C4-2B (cell line): ENCODE measurements around the gene KIF1B.
"Not testable (repeated sequence)": the region's sequence is repeated elsewhere in the genome, so short reads cannot be mapped to it uniquely, and the experiment has no call there.

Experiments used
- H3K27ac ChIP-seq: fragments of 450-650 bp; 2 replicates; pipeline ENCODE4 v1.5.1; 2017
- ZFX ChIP-seq: fragments of 450-650 bp; IDR thresholded peaks from 2 replicates; pipeline ENCODE4 v1.6.1; 2017
- TF ChIP-seq, protein P1 (sequence below): fragments of 450-650 bp; conservative IDR thresholded peaks from 2 replicates; pipeline ENCODE4 v1.5.1; 2017; ENCODE audit warnings: mild to moderate bottlenecking

KIF1B gene

GRCh38 chr1:10253755-10254154 lies 43.4 kb downstream of the KIF1B start:
- H3K27ac ChIP-seq = no peak overlapping the region

GRCh38 chr1:10257851-10258250 lies 47.5 kb downstream of the KIF1B start:
- no peak overlapping the region for H3K27ac ChIP-seq
- TF ChIP-seq, protein P1, sequence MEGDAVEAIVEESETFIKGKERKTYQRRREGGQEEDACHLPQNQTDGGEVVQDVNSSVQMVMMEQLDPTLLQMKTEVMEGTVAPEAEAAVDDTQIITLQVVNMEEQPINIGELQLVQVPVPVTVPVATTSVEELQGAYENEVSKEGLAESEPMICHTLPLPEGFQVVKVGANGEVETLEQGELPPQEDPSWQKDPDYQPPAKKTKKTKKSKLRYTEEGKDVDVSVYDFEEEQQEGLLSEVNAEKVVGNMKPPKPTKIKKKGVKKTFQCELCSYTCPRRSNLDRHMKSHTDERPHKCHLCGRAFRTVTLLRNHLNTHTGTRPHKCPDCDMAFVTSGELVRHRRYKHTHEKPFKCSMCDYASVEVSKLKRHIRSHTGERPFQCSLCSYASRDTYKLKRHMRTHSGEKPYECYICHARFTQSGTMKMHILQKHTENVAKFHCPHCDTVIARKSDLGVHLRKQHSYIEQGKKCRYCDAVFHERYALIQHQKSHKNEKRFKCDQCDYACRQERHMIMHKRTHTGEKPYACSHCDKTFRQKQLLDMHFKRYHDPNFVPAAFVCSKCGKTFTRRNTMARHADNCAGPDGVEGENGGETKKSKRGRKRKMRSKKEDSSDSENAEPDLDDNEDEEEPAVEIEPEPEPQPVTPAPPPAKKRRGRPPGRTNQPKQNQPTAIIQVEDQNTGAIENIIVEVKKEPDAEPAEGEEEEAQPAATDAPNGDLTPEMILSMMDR = no peak
- TF ChIP-seq ZFX = no peak

More at GRCh38 chr1:10253755-10254154, 43.4 kb downstream of the KIF1B start:
- TF ChIP-seq ZFX = no peak
- TF ChIP-seq, protein P1 = no peak

GRCh38 chr1:10259547-10259946 lies 49.2 kb downstream of the KIF1B start:
- H3K27ac ChIP-seq = not testable (repeated sequence)

- TF ChIP-seq ZFX = no peak
- TF ChIP-seq, protein P1 = no peak
Measured at GRCh38 chr1:10263450-10264082, 53.2 kb downstream of the KIF1B start.

DNA sequence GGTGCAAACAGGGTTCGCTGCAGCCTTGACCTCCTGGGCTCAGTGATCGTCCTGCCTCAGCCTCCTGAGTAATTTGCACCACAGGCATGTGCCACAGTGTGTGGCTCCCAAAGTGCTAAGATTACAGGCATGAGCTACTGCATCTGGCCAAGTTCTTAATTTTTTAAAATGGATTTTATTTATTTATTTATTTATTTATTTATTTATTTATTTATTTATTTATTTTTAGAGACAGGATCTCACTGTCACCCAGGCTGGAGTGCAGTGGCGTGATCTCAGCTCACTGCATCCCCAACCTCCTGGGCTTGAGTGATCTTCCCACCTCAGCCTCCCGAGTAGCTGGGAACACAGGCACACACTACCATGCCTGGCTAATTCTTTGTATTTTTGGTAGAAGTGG lies 54.7 kb downstream of the KIF1B start:
- no peak overlapping the region for H3K27ac ChIP-seq
- no peak for TF ChIP-seq ZFX
- TF ChIP-seq, protein P1 = no peak

More at GRCh38 chr1:10263450-10264082, 53.2 kb downstream of the KIF1B start:
- H3K27ac ChIP-seq = no peak overlapping the region

GRCh38 chr1:10265900-10266299 lies 55.5 kb downstream of the KIF1B start:
- TF ChIP-seq ZFX = no peak
- TF ChIP-seq, protein P1 = no peak
- H3K27ac ChIP-seq = no peak overlapping the region

DNA sequence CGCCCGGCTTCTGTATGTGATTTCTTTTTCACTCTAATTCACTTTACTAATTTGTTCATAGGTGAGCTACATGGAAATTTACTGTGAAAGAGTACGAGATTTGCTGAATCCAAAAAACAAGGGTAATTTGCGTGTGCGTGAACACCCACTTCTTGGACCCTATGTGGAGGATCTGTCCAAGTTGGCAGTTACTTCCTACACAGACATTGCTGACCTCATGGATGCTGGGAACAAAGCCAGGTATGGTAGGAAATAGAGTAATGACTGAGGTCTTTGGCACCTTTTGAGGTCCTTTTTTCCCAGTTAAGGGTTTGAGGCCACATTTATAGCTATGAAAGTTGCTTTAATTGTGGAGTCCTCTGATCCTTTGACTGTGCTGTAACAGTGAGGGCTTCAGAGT lies 56.9 kb downstream of the KIF1B start:
- H3K27ac ChIP-seq = no peak overlapping the region
- no peak for TF ChIP-seq ZFX
- TF ChIP-seq, protein P1 = no peak

DNA sequence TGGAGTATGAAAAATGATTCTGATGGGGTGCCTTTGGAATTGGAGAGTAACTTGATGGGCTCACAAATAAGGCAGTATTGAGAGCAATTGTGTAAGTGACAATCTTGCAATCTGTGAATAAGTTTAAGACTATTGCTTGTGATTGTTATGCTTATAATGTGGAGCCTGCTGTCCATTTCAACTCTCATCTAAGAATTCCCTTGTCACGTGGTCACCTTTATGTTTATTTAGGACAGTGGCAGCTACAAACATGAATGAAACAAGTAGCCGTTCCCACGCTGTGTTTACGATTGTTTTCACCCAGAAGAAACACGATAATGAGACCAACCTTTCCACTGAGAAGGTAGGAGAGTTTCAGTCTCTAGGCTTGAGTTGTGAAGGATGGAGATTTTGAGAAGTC lies 57.6 kb downstream of the KIF1B start:
- H3K27ac ChIP-seq = no peak overlapping the region
- TF ChIP-seq, protein P1 = no peak
- no peak for TF ChIP-seq ZFX
